Panc1 (cell line): ENCODE data around the gene SPSB3. TPM values are rescaled to one million over a fixed set of nuclear protein-coding genes. Genes with fewer than 3 reads are reported as not detected.
A peak's percentile ranks its signal among the peaks of the same experiment; 100 is the strongest.

Source experiments
- ATAC-seq: fragments of 200-7000 bp; cut with Tn5 transposase; 2 replicates; pipeline ENCODE4 v1.9.1; 2020; ENCODE audit warnings: mild to moderate bottlenecking, moderate library complexity
- BruUV-seq: library from RNA; stranded (reverse); fragments of 400-500 nt; replicated peaks from 2 replicates; lab custom pipeline; 2021; lab: Mats Ljungman, UMichigan
- CTCF ChIA-PET: fragments of 300-600 bp; sonication (Branson Sonifier 250); formaldehyde crosslinking; loops from one replicate; lab custom pipeline; 2022; ENCODE audit warnings: antibody characterized with exemption; lab: Charles Lee
- POLR2A ChIA-PET: fragments of 300-600 bp; sonication (Branson Sonifier 250); formaldehyde crosslinking; loops from one replicate; lab custom pipeline; 2022; ENCODE audit warnings: antibody characterized with exemption; lab: Charles Lee
- DNase-seq: peaks from one replicate; pipeline ENCODE4 v3.0.0-alpha.2; 2010; ENCODE audit warnings: low read depth, low spot score
- H3K27ac ChIP-seq: 2 replicates; pipeline ENCODE4 v1.5.1; 2011; ENCODE audit warnings: mild to moderate bottlenecking, low read length, inconsistent platforms
- H3K27me3 ChIP-seq: fragments of 200-500 bp; sonication (Bioruptor generic); 2 replicates; pipeline ENCODE4 v1.6.0; 2014; ENCODE audit warnings: low read length, inconsistent platforms; ENCODE audit not compliant: control insufficient read depth, insufficient read depth
- H3K36me3 ChIP-seq: fragments of 200-500 bp; sonication (Bioruptor generic); 2 replicates; pipeline ENCODE4 v1.5.1; 2014; ENCODE audit warnings: inconsistent platforms, mild to moderate bottlenecking, low read length, moderate library complexity; ENCODE audit not compliant: control insufficient read depth, insufficient read depth
- H3K4me1 ChIP-seq: 2 replicates; pipeline ENCODE4 v1.5.1; 2011; ENCODE audit warnings: inconsistent platforms, mild to moderate bottlenecking, low read length, moderate library complexity; ENCODE audit not compliant: control insufficient read depth, insufficient read depth
- H3K4me3 ChIP-seq, 2 experiments: 2 replicates each; pipeline ENCODE4 v1.5.1; 2011 to 2012; ENCODE audit warnings: low read depth in 2 of 2, low read length in 2 of 2, mild to moderate bottlenecking in 2 of 2, inconsistent platforms in 1 of 2, moderate library complexity in 1 of 2
- H3K9me3 ChIP-seq: fragments of 200-500 bp; sonication (Bioruptor generic); 2 replicates; pipeline ENCODE4 v1.5.1; 2014; ENCODE audit warnings: low read depth, mild to moderate bottlenecking, inconsistent platforms, low read length, moderate library complexity; ENCODE audit not compliant: control insufficient read depth, insufficient read depth
- CTCF ChIP-seq: fragments of 450-650 bp; IDR thresholded peaks from 2 replicates; pipeline ENCODE4 v1.5.1; 2017; ENCODE audit warnings: mild to moderate bottlenecking
- POLR2AphosphoS5 ChIP-seq: IDR thresholded peaks from 2 replicates; pipeline ENCODE4 v1.6.1; 2012; ENCODE audit warnings: mild to moderate bottlenecking, low read depth, low read length, moderate library complexity
- SIN3A ChIP-seq: IDR thresholded peaks from 2 replicates; pipeline ENCODE4 v1.6.1; 2012; ENCODE audit warnings: low read depth, mild to moderate bottlenecking, low read length, moderate library complexity, borderline replicate concordance; ENCODE audit not compliant: insufficient read depth
- TCF7L2 ChIP-seq: IDR thresholded peaks from 2 replicates; pipeline ENCODE4 v1.6.1; 2011; ENCODE audit warnings: mild to moderate bottlenecking, low read depth, low read length, inconsistent platforms
- in situ Hi-C: cut with HindIII; loops from 2 replicates; pipeline ENCODE4 v1.10.0; 2016; ENCODE audit warnings: low sequenced_read_pairs, low pct_unique_long_range_greater_than_20kb
- intact Hi-C: fragments of 100-400 bp; cut with micrococcal nuclease; formaldehyde crosslinking; loops from one replicate; pipeline ENCODE4 v1.10.0; 2022; ENCODE audit not compliant: unreplicated experiment
- total RNA-seq: library from RNA; stranded (reverse); gene quantifications from one replicate; pipeline ENCODE4 v1.2.1, GENCODE V29; 2021; ENCODE audit not compliant: unreplicated experiment
- TF ChIP-seq, protein P1 (sequence below), 2 experiments: IDR thresholded peaks; 2 replicates each; pipeline ENCODE4 v1.6.1; 2011 to 2012; ENCODE audit warnings: low read depth in 2 of 2, control low read depth in 1 of 2, low read length in 1 of 2, mild to moderate bottlenecking in 1 of 2, moderate library complexity in 1 of 2; ENCODE audit not compliant: insufficient read depth in 1 of 2

SPSB3 gene
- total RNA-seq, 1 experiment from 2014 or later = 23.0 TPM

GRCh38 chr16:1815461-1815860 is 33.1 kb upstream of the SPSB3 start:
- ATAC-seq = no peak
- intact Hi-C loops = no loop called here
- CTCF ChIA-PET = interaction anchor here (0.6 kb wide), 1 partner anchor 11 kb away, joined by 3 read pairs; the partner anchor contains the start of gene HAGH
- peaks cover 5% of the 10 kb centered on the region; the same call in 1 of the 2 replicates for H3K4me1 ChIP-seq
- DNase-seq = no peak
- no peaks in the 10 kb centered on the region for H3K36me3 ChIP-seq
- H3K27me3 ChIP-seq = no peaks in the 10 kb centered on the region
- H3K27ac ChIP-seq = no peak overlapping the region
- POLR2A ChIA-PET = no interaction called here
- in situ Hi-C loops = no loop called here
- no TSS peak for BruUV-seq
- no peaks in the 10 kb centered on the region for H3K9me3 ChIP-seq
- H3K4me3 ChIP-seq = no peak overlapping the region
- no peak for TF ChIP-seq POLR2AphosphoS5
- no peak for TF ChIP-seq CTCF
- TF ChIP-seq, protein P1, sequence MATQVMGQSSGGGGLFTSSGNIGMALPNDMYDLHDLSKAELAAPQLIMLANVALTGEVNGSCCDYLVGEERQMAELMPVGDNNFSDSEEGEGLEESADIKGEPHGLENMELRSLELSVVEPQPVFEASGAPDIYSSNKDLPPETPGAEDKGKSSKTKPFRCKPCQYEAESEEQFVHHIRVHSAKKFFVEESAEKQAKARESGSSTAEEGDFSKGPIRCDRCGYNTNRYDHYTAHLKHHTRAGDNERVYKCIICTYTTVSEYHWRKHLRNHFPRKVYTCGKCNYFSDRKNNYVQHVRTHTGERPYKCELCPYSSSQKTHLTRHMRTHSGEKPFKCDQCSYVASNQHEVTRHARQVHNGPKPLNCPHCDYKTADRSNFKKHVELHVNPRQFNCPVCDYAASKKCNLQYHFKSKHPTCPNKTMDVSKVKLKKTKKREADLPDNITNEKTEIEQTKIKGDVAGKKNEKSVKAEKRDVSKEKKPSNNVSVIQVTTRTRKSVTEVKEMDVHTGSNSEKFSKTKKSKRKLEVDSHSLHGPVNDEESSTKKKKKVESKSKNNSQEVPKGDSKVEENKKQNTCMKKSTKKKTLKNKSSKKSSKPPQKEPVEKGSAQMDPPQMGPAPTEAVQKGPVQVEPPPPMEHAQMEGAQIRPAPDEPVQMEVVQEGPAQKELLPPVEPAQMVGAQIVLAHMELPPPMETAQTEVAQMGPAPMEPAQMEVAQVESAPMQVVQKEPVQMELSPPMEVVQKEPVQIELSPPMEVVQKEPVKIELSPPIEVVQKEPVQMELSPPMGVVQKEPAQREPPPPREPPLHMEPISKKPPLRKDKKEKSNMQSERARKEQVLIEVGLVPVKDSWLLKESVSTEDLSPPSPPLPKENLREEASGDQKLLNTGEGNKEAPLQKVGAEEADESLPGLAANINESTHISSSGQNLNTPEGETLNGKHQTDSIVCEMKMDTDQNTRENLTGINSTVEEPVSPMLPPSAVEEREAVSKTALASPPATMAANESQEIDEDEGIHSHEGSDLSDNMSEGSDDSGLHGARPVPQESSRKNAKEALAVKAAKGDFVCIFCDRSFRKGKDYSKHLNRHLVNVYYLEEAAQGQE (IDR thresholded peaks at IDR 0.05; ENCODE audit: insufficient read depth in 1 of 2, low read depth in 2 of 2, low read length in 1 of 2) = no peak
- TF ChIP-seq SIN3A = no peak
- no peak for TF ChIP-seq TCF7L2

DNA sequence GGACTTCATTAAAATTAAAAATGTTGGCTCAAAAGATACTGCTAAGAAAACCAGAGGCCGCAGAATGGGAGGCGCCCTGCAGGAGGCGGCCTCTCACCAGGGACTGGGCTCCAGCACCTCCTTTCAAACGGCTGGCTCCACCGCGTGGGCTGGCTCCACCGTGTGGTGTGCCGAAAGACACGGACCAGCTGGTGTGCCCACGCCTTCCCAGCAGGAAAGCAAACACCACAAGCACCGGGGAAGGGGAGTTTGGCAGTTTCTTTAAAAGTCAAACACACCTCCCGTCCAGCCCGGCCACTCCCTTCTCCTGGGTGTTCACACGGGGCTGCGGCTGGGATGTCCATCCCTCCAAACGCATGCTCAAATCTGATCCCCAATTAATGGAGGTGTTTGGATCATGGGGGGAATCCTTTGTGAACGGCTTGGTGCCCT is 30.4 kb upstream of the SPSB3 start:
- intact Hi-C loops (no loop called here), in situ Hi-C loops (no loop called here)
- peaks cover 5% of the 10 kb centered on the region; the same call in 1 of the 2 replicates for H3K4me1 ChIP-seq
- ChIA-PET CTCF (no interaction called here), POLR2A (no interaction called here)
- H3K27ac ChIP-seq = no peak overlapping the region
- H3K36me3 ChIP-seq = no peaks in the 10 kb centered on the region
- H3K4me3 ChIP-seq = no peak overlapping the region
- peak; percentile 89 for ATAC-seq
- no peak for DNase-seq
- H3K9me3 ChIP-seq = no peaks in the 10 kb centered on the region
- no TSS peak for BruUV-seq
- no peaks in the 10 kb centered on the region for H3K27me3 ChIP-seq
- TF ChIP-seq TCF7L2 (no peak), CTCF (peak; percentile 87)
